ENCODE results near the gene GARRE1. TPM values are rescaled to one million over a fixed set of nuclear protein-coding genes. Genes with fewer than 3 reads are reported as not detected.

The GARRE1 gene
- total RNA-seq, 1 donor from 2014 or later: 33.5 TPM

DNA sequence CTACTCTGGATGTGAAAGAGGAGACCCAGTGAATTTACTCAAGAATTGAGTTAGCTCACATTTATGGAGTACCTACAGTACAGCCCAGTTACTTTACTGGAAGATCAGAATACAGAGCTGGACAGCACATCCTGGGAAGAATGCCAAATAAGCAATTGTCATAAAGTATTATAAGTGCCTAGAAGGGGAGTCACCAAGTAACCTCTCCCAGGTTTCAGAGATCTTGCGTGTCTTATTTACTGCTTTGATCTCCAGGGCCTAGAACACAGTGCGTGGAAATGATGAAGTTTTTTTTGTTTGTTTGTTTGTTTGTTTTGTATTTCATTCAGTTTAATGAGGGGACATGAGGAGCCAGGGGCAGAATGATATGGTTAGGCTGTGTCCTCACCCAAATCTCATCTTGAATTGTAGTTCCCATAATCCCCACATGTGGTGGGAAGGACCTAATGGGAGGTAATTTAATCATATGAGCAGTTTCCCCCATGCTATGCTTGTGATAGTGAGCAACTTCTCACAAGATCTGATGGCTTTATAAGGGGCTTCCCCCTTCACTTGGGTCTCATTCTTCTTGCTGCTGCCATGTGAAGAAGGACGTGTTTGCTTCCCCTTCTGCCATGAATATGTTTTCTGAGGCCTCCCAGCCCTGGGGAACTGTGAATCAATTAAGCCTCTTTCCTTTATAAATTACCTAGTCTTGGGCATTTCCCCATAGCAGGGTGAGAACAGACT is 5.2 kb downstream of the GARRE1 start:
- Mint-ChIP-seq H3K4me3 (ENCODE audit: unreplicated experiment) (no peak overlapping the region), H3K9me3 (ENCODE audit: unreplicated experiment) (no peaks in the 10 kb centered on the region), H3K4me1 (ENCODE audit: unreplicated experiment) (peaks cover 52% of the 10 kb centered on the region), H3K27me3 (ENCODE audit: unreplicated experiment) (no peaks in the 10 kb centered on the region), H3K36me3 (ENCODE audit: unreplicated experiment) (peaks cover 4% of the 10 kb centered on the region), H3K27ac (ENCODE audit: unreplicated experiment) (no peak overlapping the region)
- no peak for TF ChIP-seq CTCF (IDR thresholded peaks at IDR 0.05)
- DNase-seq (ENCODE audit: extremely low spot score, unreplicated experiment): no peak

- no peaks in the 10 kb centered on the region for H3K27me3 Mint-ChIP-seq (ENCODE audit: unreplicated experiment)
- no peaks in the 10 kb centered on the region for H3K9me3 Mint-ChIP-seq (ENCODE audit: unreplicated experiment)
- H3K27ac Mint-ChIP-seq (ENCODE audit: unreplicated experiment): peak overlapping the region; percentile 40
- DNase-seq (ENCODE audit: extremely low spot score, unreplicated experiment): no peak
- no peak for TF ChIP-seq CTCF (IDR thresholded peaks at IDR 0.05)
- peaks cover 4% of the 10 kb centered on the region for H3K36me3 Mint-ChIP-seq (ENCODE audit: unreplicated experiment)
- no peak overlapping the region for H3K4me3 Mint-ChIP-seq (ENCODE audit: unreplicated experiment)
- peaks cover 50% of the 10 kb centered on the region for H3K4me1 Mint-ChIP-seq (ENCODE audit: unreplicated experiment)
Observed at GRCh38 chr19:34260771-34261173, 6.4 kb downstream of the GARRE1 start.

- H3K4me1 Mint-ChIP-seq (ENCODE audit: unreplicated experiment): peaks cover 44% of the 10 kb centered on the region
Observed at GRCh38 chr19:34261334-34262109, 7.2 kb downstream of the GARRE1 start.

DNA sequence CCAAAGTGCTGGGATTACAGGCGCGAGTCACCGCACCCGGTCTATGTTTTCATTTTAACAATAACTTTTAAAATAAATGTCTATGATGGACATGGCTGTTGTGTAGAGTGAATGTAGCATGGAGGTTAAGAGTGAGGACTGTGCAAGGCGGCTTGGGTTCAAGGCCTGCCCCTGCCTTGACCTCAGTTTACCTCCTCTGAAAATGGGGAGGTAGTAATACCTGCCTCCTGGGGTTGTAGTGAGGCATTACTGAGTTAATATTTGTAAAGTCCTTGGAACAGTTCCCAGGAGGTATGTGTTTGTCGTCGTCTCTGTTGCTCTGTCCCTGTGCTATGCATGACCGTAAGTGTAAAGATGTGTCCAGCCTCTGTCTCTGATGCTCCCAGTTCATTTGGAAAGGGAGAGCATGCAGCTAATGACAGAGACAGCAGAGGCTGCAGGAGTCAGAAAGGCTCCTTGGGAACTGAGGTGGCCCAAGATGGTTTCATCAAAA is 9.4 kb downstream of the GARRE1 start:
- no peaks in the 10 kb centered on the region for H3K27me3 Mint-ChIP-seq (ENCODE audit: unreplicated experiment)
- TF ChIP-seq CTCF (IDR thresholded peaks at IDR 0.05): no peak
- no peak overlapping the region for H3K4me3 Mint-ChIP-seq (ENCODE audit: unreplicated experiment)
- H3K27ac Mint-ChIP-seq (ENCODE audit: unreplicated experiment): no peak overlapping the region
- DNase-seq (ENCODE audit: extremely low spot score, unreplicated experiment): no peak
- peaks cover 41% of the 10 kb centered on the region for H3K4me1 Mint-ChIP-seq (ENCODE audit: unreplicated experiment)
- no peaks in the 10 kb centered on the region for H3K9me3 Mint-ChIP-seq (ENCODE audit: unreplicated experiment)
- peaks cover 9% of the 10 kb centered on the region for H3K36me3 Mint-ChIP-seq (ENCODE audit: unreplicated experiment)

More at GRCh38 chr19:34261334-34262109, 7.2 kb downstream of the GARRE1 start:
- Mint-ChIP-seq H3K27ac (ENCODE audit: unreplicated experiment) (peak overlapping the region; percentile 40), H3K27me3 (ENCODE audit: unreplicated experiment) (no peaks in the 10 kb centered on the region), H3K9me3 (ENCODE audit: unreplicated experiment) (no peaks in the 10 kb centered on the region), H3K36me3 (ENCODE audit: unreplicated experiment) (peaks cover 4% of the 10 kb centered on the region), H3K4me3 (ENCODE audit: unreplicated experiment) (no peak overlapping the region)
- TF ChIP-seq CTCF (IDR thresholded peaks at IDR 0.05): no peak
- no peak for DNase-seq (ENCODE audit: extremely low spot score, unreplicated experiment)

DNA sequence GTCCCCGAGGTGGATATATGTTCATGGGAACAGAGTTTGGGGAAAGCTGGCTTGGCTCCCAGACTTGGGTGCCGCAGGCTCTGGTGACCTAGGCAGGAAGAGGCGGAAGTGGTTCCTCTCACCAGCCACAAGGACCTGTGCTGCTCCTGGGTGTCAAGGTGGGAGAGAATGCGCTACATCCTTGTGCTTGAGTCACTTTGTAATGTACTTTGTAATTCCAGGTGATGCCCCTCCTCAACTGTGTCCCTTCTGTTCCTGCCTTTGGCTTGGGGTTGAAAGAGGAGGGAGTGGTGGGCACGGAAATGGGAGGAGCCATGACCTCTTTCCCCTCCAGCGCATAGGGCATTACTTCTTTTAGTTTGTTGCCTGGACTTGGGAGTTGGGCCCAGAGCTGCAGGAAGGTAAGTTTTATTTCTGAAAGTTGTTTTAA is 10.9 kb downstream of the GARRE1 start:
- Mint-ChIP-seq H3K27me3 (ENCODE audit: unreplicated experiment) (no peaks in the 10 kb centered on the region), H3K36me3 (ENCODE audit: unreplicated experiment) (peaks cover 12% of the 10 kb centered on the region), H3K4me3 (ENCODE audit: unreplicated experiment) (no peak overlapping the region), H3K4me1 (ENCODE audit: unreplicated experiment) (peaks cover 45% of the 10 kb centered on the region), H3K9me3 (ENCODE audit: unreplicated experiment) (no peaks in the 10 kb centered on the region), H3K27ac (ENCODE audit: unreplicated experiment) (no peak overlapping the region)
- no peak for TF ChIP-seq CTCF (IDR thresholded peaks at IDR 0.05)
- DNase-seq (ENCODE audit: extremely low spot score, unreplicated experiment): no peak
